Effector memory CD8-positive, alpha-beta T cell (primary cell): ENCODE data around the gene AK4.

Experiments used
- ATAC-seq: fragments of 150-1000 bp; cut with Tn5 transposase; replicated peaks from 2 replicates; pipeline ENCODE4 v1.10.0; 2021; ENCODE audit warnings: mild to moderate bottlenecking, moderate library complexity
- DNase-seq, 3 experiments: peaks; one replicate each; pipeline ENCODE4 v3.0.0; 2021
- H3K27ac Mint-ChIP-seq, 2 donors: one replicate each; pipeline ENCODE4 v1.8.0; 2022; ENCODE audit warnings: mild to moderate bottlenecking in 2 of 2, mixed read lengths in 2 of 2, moderate library complexity in 2 of 2
- H3K27me3 Mint-ChIP-seq, 2 donors: one replicate each; pipeline ENCODE4 v1.8.0; 2022; ENCODE audit warnings: mixed read lengths in 2 of 2
- H3K36me3 Mint-ChIP-seq: one replicate; pipeline ENCODE4 v1.8.0; 2022; ENCODE audit warnings: mild to moderate bottlenecking, moderate library complexity, mixed read lengths; ENCODE audit not compliant: insufficient read depth
- H3K4me1 Mint-ChIP-seq, 2 donors: one replicate each; pipeline ENCODE4 v1.8.0; 2022; ENCODE audit warnings: low read depth in 2 of 2, mixed read lengths in 2 of 2
- H3K4me3 Mint-ChIP-seq, 2 donors: one replicate each; pipeline ENCODE4 v1.8.0; 2022; ENCODE audit warnings: mild to moderate bottlenecking in 2 of 2, mixed read lengths in 2 of 2, moderate library complexity in 2 of 2
- H3K9me3 Mint-ChIP-seq, 2 donors: one replicate each; pipeline ENCODE4 v1.8.0; 2022; ENCODE audit warnings: mixed read lengths in 2 of 2

The AK4 gene

GRCh38 chr1:65279070-65279779 lies 131.2 kb downstream of the AK4 start:
- Mint-ChIP-seq H3K4me3 (no peak overlapping the region), H3K27me3 (peaks cover 0 to 23% of the 10 kb centered on the region in 2 donors), H3K27ac (no peak overlapping the region), H3K9me3 (no peaks in the 10 kb centered on the region), H3K36me3 (no peaks in the 10 kb centered on the region), H3K4me1 (no peaks in the 10 kb centered on the region)
- ATAC-seq (no peak), DNase-seq (no peak)
